ENCODE results near the gene GRIK4.

DNA sequence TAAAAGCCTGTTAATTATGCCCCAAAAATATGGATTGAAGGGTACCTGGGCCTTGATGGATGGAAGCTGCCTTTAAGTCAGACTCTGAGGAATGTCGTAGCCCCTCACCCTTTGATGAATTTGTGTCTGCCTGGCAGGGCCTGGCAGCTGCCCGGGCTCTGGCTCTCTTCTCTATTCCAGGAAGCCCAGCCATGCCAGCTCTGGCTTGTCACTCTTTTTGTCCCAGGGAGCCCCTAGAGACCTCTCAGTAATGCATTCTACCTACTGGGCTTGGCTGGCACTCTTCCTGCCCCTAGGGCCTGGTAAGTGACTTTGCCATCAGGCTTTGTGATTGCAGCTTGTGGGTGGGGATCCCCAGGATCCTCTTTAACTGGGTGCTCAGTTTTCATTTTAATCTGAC lies 103.8 kb downstream of the GRIK4 start:
- TF ChIP-seq, protein P1, sequence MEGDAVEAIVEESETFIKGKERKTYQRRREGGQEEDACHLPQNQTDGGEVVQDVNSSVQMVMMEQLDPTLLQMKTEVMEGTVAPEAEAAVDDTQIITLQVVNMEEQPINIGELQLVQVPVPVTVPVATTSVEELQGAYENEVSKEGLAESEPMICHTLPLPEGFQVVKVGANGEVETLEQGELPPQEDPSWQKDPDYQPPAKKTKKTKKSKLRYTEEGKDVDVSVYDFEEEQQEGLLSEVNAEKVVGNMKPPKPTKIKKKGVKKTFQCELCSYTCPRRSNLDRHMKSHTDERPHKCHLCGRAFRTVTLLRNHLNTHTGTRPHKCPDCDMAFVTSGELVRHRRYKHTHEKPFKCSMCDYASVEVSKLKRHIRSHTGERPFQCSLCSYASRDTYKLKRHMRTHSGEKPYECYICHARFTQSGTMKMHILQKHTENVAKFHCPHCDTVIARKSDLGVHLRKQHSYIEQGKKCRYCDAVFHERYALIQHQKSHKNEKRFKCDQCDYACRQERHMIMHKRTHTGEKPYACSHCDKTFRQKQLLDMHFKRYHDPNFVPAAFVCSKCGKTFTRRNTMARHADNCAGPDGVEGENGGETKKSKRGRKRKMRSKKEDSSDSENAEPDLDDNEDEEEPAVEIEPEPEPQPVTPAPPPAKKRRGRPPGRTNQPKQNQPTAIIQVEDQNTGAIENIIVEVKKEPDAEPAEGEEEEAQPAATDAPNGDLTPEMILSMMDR (conservative IDR thresholded peaks at IDR 0.05; ENCODE audit: low read depth, low read length): no peak
- TF ChIP-seq EZH2phosphoT487 (IDR thresholded peaks at IDR 0.05; ENCODE audit: borderline replicate concordance, low read length) (no peak), EZH2 (IDR thresholded peaks at IDR 0.05; ENCODE audit: low read length, unreplicated experiment) (no peak)

All from PC-3 (cell line).